ENCODE data around the gene PXYLP1. TPM values are rescaled to one million over a fixed set of nuclear protein-coding genes. Genes with fewer than 3 reads are reported as not detected.
"Not testable (repeated sequence)": the region's sequence is repeated elsewhere in the genome, so short reads cannot be mapped to it uniquely, and the experiment has no call there.

Gene PXYLP1
- polyA plus RNA-seq, 1 experiment: 20.0 TPM

GRCh38 chr3:141292356-141293058 lies 60.9 kb downstream of the PXYLP1 start:
- no peaks in the 10 kb centered on the region for H3K9me3 ChIP-seq (ENCODE audit: control insufficient read depth, insufficient read depth, low read length)
- no peaks in the 10 kb centered on the region for H3K27me3 ChIP-seq (ENCODE audit: control insufficient read depth, insufficient read depth, low read length)
- no peak for DNase-seq (ENCODE audit: low read depth, low spot score)
- no peak overlapping the region for H3K27ac ChIP-seq (ENCODE audit: low read depth, low read length)
- POLR2A ChIA-PET: no interaction called here
- TF ChIP-seq, protein P1, sequence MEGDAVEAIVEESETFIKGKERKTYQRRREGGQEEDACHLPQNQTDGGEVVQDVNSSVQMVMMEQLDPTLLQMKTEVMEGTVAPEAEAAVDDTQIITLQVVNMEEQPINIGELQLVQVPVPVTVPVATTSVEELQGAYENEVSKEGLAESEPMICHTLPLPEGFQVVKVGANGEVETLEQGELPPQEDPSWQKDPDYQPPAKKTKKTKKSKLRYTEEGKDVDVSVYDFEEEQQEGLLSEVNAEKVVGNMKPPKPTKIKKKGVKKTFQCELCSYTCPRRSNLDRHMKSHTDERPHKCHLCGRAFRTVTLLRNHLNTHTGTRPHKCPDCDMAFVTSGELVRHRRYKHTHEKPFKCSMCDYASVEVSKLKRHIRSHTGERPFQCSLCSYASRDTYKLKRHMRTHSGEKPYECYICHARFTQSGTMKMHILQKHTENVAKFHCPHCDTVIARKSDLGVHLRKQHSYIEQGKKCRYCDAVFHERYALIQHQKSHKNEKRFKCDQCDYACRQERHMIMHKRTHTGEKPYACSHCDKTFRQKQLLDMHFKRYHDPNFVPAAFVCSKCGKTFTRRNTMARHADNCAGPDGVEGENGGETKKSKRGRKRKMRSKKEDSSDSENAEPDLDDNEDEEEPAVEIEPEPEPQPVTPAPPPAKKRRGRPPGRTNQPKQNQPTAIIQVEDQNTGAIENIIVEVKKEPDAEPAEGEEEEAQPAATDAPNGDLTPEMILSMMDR (IDR thresholded peaks at IDR 0.05; ENCODE audit: low read depth, low read length): no peak
- CTCF ChIA-PET: interaction anchor here (0.6 to 2.0 kb wide), 3 partner anchors 10 to 43 kb away, joined by 3 to 6 read pairs (median 3); no protein-coding TSS in a partner anchor
- H3K4me3 ChIP-seq (ENCODE audit: low read depth, low read length): no peak overlapping the region

DNA sequence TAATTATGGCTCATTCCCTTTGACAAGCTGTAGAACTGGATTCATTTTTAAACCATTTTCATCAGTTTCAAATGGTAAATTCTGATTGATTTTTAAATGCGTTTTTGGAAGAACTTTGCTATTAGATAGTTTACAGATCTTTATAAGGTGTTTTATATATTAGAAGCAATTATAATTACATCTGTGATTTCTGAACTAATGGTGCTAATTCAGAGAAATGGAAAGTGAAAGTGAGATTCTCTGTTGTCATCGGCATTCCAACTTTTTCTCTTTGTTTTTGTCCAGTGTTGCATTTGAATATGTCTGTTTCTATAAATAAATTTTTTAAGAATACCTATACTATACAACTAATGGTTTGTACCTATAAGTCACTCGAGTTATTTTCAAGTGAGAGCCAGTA lies 62.7 kb downstream of the PXYLP1 start:
- TF ChIP-seq, protein P1 (IDR thresholded peaks at IDR 0.05; ENCODE audit: low read depth, low read length): no peak
- no peaks in the 10 kb centered on the region for H3K27me3 ChIP-seq (ENCODE audit: control insufficient read depth, insufficient read depth, low read length)
- no peak overlapping the region for H3K27ac ChIP-seq (ENCODE audit: low read depth, low read length)
- POLR2A ChIA-PET: no interaction called here
- H3K4me3 ChIP-seq (ENCODE audit: low read depth, low read length): peak overlapping the region; percentile 35; the same call in 1 of the 2 replicates
- CTCF ChIA-PET: interaction anchor here (1.0 to 1.4 kb wide), 5 partner anchors 9 to 180 kb away, joined by 3 to 5 read pairs (median 4); no protein-coding TSS in a partner anchor
- no peaks in the 10 kb centered on the region for H3K9me3 ChIP-seq (ENCODE audit: control insufficient read depth, insufficient read depth, low read length)
- no peak for DNase-seq (ENCODE audit: low read depth, low spot score)

- no peak overlapping the region for H3K27ac ChIP-seq (ENCODE audit: low read depth, low read length)
These were observed 63.2 kb downstream of the PXYLP1 start for GRCh38 chr3:141294848-141295247.

DNA sequence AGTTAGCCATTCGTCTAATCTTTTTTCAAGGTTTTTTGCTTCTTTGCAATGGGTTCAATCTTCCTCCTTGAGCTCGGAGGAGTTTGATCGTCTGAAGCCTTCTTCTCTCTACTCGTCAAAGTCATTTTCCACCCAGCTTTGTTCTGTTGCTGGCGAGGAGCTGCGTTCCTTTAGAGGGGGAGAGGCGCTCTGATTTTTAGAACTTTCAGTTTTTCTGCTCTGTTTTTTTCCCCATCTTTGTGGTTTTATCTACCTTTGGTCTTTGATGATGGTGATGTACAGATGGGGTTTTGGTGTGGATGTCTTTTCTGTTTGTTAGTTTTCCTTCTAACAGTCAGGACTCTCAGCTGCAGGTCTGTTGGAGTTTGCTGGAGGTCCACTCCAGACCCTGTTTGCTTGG lies 68.8 kb downstream of the PXYLP1 start:
- CTCF ChIA-PET: interaction anchor here (1.1 to 19.2 kb wide), 2 partner anchors 157 to 261 kb away, joined by 4 to 328 read pairs; no protein-coding TSS in a partner anchor
- POLR2A ChIA-PET: interaction anchor here (3.1 kb wide), 1 partner anchor 69 kb away, joined by 7 read pairs; the partner anchor contains the start of gene PXYLP1
- H3K4me3 ChIP-seq (ENCODE audit: low read depth, low read length); H3K27ac ChIP-seq (ENCODE audit: low read depth, low read length); H3K9me3 ChIP-seq (ENCODE audit: control insufficient read depth, insufficient read depth, low read length); DNase-seq (ENCODE audit: low read depth, low spot score); H3K27me3 ChIP-seq (ENCODE audit: control insufficient read depth, insufficient read depth, low read length): not testable (repeated sequence)

More at GRCh38 chr3:141294848-141295247, 63.2 kb downstream of the PXYLP1 start:
- ChIA-PET POLR2A (no interaction called here), CTCF (interaction anchor here (0.8 to 1.4 kb wide), 7 partner anchors 9 to 179 kb away, joined by 3 to 5 read pairs (median 3); no protein-coding TSS in a partner anchor)
- H3K27me3 ChIP-seq (ENCODE audit: control insufficient read depth, insufficient read depth, low read length): no peaks in the 10 kb centered on the region
- H3K9me3 ChIP-seq (ENCODE audit: control insufficient read depth, insufficient read depth, low read length): no peaks in the 10 kb centered on the region
- TF ChIP-seq, protein P1 (IDR thresholded peaks at IDR 0.05; ENCODE audit: low read depth, low read length): no peak
- DNase-seq (ENCODE audit: low read depth, low spot score): no peak
- peak overlapping the region; percentile 35; the same call in 1 of the 2 replicates for H3K4me3 ChIP-seq (ENCODE audit: low read depth, low read length)

DNA sequence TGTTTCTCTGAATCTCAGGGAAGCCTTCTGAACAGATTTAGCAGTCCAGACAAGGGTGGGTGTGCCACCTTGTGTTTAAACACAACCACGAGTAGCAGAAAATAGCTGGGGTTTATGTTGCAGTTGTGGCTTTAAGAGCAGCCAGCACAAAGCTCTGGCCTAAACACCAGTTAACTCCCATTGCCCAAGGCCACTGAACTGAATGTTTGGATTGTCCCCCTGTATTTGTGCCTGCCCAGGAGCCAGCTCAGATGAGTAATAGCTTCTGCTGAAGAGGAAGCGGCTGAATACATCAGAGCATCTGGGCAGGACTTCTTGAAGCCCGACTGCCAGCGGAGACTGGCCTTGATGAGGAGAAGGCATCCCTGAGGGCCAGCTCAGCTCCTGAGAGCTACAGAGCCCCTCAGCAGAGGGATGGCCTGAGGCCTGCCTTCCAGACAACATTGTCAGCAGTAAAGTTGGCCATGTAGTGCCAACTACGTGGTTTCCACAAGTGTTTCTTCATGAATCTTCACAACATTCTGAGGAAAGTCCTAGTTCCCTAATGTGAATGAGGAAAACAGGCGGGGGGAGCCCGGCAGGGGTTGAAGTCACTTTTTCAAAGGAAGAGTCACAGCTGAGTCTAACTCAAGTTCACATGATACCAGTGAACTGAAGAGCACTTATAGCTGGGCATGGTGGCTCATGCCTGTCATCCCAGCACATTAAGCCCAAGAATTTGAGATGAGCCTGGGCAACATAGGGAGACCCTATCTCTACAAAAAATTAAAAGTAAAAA lies 70.9 kb downstream of the PXYLP1 start:
- Histone ChIP-seq H3K27me3 (ENCODE audit: control insufficient read depth, insufficient read depth, low read length) (no peaks in the 10 kb centered on the region), H3K27ac (ENCODE audit: low read depth, low read length) (peak overlapping the region; percentile 47), H3K9me3 (ENCODE audit: control insufficient read depth, insufficient read depth, low read length) (no peaks in the 10 kb centered on the region), H3K4me3 (ENCODE audit: low read depth, low read length) (no peak overlapping the region)
- ChIA-PET CTCF (interaction anchor here (0.5 to 19.2 kb wide), 20 partner anchors 9 to 302 kb away, joined by 3 to 328 read pairs (median 4); partner anchors contain the start of gene PXYLP1), POLR2A (interaction anchor here (3.1 kb wide), 1 partner anchor 71 kb away, joined by 7 read pairs; the partner anchor contains the start of gene PXYLP1)
- TF ChIP-seq, protein P1 (IDR thresholded peaks at IDR 0.05; ENCODE audit: low read depth, low read length): 0 out of 2 replicates have a peak, but pooled peaks have one; percentile 17
- peak; percentile 23 for DNase-seq (ENCODE audit: low read depth, low spot score)

All from AG04450 (cell line).